SK-N-SH (cell line): ENCODE measurements around the gene HDLBP. TPM values are rescaled to one million over a fixed set of nuclear protein-coding genes. Genes with fewer than 3 reads are reported as not detected.

ENCODE experiments used
- CTCF ChIA-PET: fragments of 300-600, 350-600 bp; formaldehyde crosslinking; extraction: SDS; loops from one replicate; lab custom pipeline; 2021; lab: Yijun Ruan, JAX
- POLR2A ChIA-PET: fragments of 350-600 bp; sonication (Branson Sonifier 250); formaldehyde crosslinking; extraction: SDS; loops from one replicate; lab custom pipeline; 2020; ENCODE audit warnings: antibody characterized with exemption, inconsistent platforms; lab: Yijun Ruan, JAX
- DNase-seq: peaks from one replicate; pipeline ENCODE4 v3.0.0; 2012
- H2AFZ ChIP-seq: fragments of 200-600 bp; sonication (generic); 2 replicates; pipeline ENCODE4 v1.8.1; 2016; ENCODE audit warnings: antibody characterized with exemption, mild to moderate bottlenecking, low read depth
- H3F3A ChIP-seq: fragments of 200-600 bp; sonication (generic); replicated peaks from 2 replicates; pipeline ENCODE3; 2016; ENCODE audit warnings: antibody characterized with exemption, mild to moderate bottlenecking; ENCODE audit not compliant: insufficient read depth
- H3K27ac ChIP-seq, 2 experiments: fragments of 200-500 bp in 1 of 2; fragments of 200-600 bp in 1 of 2; sonication (Bioruptor generic) in 1 of 2; sonication (generic), shearing (Covaris generic) in 1 of 2; 2 replicates each; pipeline versions ENCODE4 v1.5.1 to v1.6.1; 2014 to 2016; ENCODE audit warnings: low read depth in 2 of 2, inconsistent platforms in 1 of 2, low read length in 1 of 2, mild to moderate bottlenecking in 1 of 2, mixed read lengths in 1 of 2
- H3K27me3 ChIP-seq: fragments of 200-600 bp; sonication (generic), shearing (Covaris generic); 2 replicates; pipeline ENCODE4 v1.6.1; 2016; ENCODE audit warnings: mixed run types; ENCODE audit not compliant: insufficient read depth
- H3K36me3 ChIP-seq, 2 experiments: fragments of 200-500 bp in 1 of 2; fragments of 200-600 bp in 1 of 2; sonication (Bioruptor generic) in 1 of 2; sonication (generic) in 1 of 2; replicated peaks in 1 of 2; 2 replicates each; pipeline versions ENCODE3 to v1.5.1; 2014 to 2016; ENCODE audit warnings: low read length in 1 of 2, mild to moderate bottlenecking in 1 of 2; ENCODE audit not compliant: insufficient read depth in 2 of 2, control insufficient read depth in 1 of 2
- H3K4me1 ChIP-seq, 2 experiments: fragments of 200-500 bp in 1 of 2; fragments of 200-600 bp in 1 of 2; sonication (Bioruptor generic) in 1 of 2; sonication (generic), shearing (Covaris generic) in 1 of 2; 2 replicates each; pipeline versions ENCODE4 v1.5.1 to v1.6.1; 2014 to 2016; ENCODE audit warnings: low read depth in 1 of 2, low read length in 1 of 2, mixed run types in 1 of 2; ENCODE audit not compliant: insufficient read depth in 2 of 2, control insufficient read depth in 1 of 2
- H3K4me2 ChIP-seq: fragments of 200-600 bp; sonication (generic), shearing (Covaris generic); 2 replicates; pipeline ENCODE4 v1.6.1; 2017; ENCODE audit warnings: mixed run types
- H3K4me3 ChIP-seq, 2 experiments: fragments of 200-500 bp in 1 of 2; fragments of 200-600 bp in 1 of 2; sonication (Bioruptor generic) in 1 of 2; sonication (generic), shearing (Covaris generic) in 1 of 2; 2 replicates each; pipeline versions ENCODE4 v1.5.1 to v1.8.1; 2014 to 2016; ENCODE audit warnings: low read depth in 2 of 2, inconsistent platforms in 1 of 2, low read length in 1 of 2, mild to moderate bottlenecking in 1 of 2, mixed read lengths in 1 of 2, moderate library complexity in 1 of 2
- H3K79me2 ChIP-seq: fragments of 200-600 bp; sonication (generic); 2 replicates; pipeline ENCODE4 v1.8.1; 2017; ENCODE audit warnings: mild to moderate bottlenecking; ENCODE audit not compliant: insufficient read depth
- H3K9ac ChIP-seq: fragments of 200-600 bp; sonication (generic); 2 replicates; pipeline ENCODE4 v1.6.1; 2017; ENCODE audit warnings: mixed run types
- H3K9me2 ChIP-seq: fragments of 200-600 bp; sonication (generic); 2 replicates; pipeline ENCODE4 v1.6.1; 2017; ENCODE audit warnings: mixed run types
- H3K9me3 ChIP-seq: fragments of 200-600 bp; sonication (generic); 2 replicates; pipeline ENCODE4 v1.6.1; 2017; ENCODE audit warnings: mixed run types, mild to moderate bottlenecking, moderate library complexity
- H4K20me1 ChIP-seq: fragments of 200-600 bp; sonication (generic); 2 replicates; pipeline ENCODE4 v1.6.1; 2017; ENCODE audit warnings: mild to moderate bottlenecking, mixed run types; ENCODE audit not compliant: insufficient read depth
- CHD2 ChIP-seq: fragments of 150-350 bp; IDR thresholded peaks from 2 replicates; pipeline ENCODE4 v1.6.1; 2018; ENCODE audit warnings: low read length; ENCODE audit not compliant: partially characterized antibody
- ELF1 ChIP-seq: IDR thresholded peaks from 2 replicates; pipeline ENCODE4 v1.4.0; 2012
- EP300 ChIP-seq, 2 experiments: IDR thresholded peaks; 2 replicates each; pipeline versions ENCODE4 v1.4.0 to v1.6.1; 2012; ENCODE audit warnings: borderline replicate concordance in 1 of 2, low read depth in 1 of 2, low read length in 1 of 2
- EZH2phosphoT487 ChIP-seq: fragments of 200-600 bp; sonication (generic); IDR thresholded peaks from 2 replicates; pipeline ENCODE4 v1.6.1; 2017; ENCODE audit warnings: low read depth, mixed run types, mild to moderate bottlenecking, antibody characterized with exemption, moderate library complexity, borderline replicate concordance
- FOSL2 ChIP-seq: IDR thresholded peaks from 2 replicates; pipeline ENCODE4 v1.4.0; 2012; ENCODE audit warnings: low read depth, mild to moderate bottlenecking, moderate library complexity, borderline replicate concordance
- GATA2 ChIP-seq: sonication (generic); formaldehyde crosslinking; IDR thresholded peaks from 2 replicates; pipeline ENCODE4 v1.5.0; 2020; ENCODE audit warnings: mild to moderate bottlenecking, missing genetic modification reagents
- JUND ChIP-seq: IDR thresholded peaks from 2 replicates; pipeline ENCODE4 v1.4.0; 2012
- MEF2A ChIP-seq: IDR thresholded peaks from 2 replicates; pipeline ENCODE4 v1.4.0; 2012; ENCODE audit warnings: low read depth, borderline replicate concordance
- MXI1 ChIP-seq: IDR thresholded peaks from 2 replicates; pipeline ENCODE4 v1.6.1; 2012; ENCODE audit warnings: mild to moderate bottlenecking, low read depth, low read length, improper control_type of control experiment
- NFIC ChIP-seq: IDR thresholded peaks from 2 replicates; pipeline ENCODE4 v1.4.0; 2012; ENCODE audit warnings: borderline replicate concordance
- NRF1 ChIP-seq: IDR thresholded peaks from 2 replicates; pipeline ENCODE4 v1.6.1; 2012; ENCODE audit warnings: low read depth, mild to moderate bottlenecking, low read length
- SIN3A ChIP-seq: IDR thresholded peaks from 2 replicates; pipeline ENCODE4 v1.6.1; 2012; ENCODE audit warnings: low read depth, mild to moderate bottlenecking, low read length, moderate library complexity, borderline replicate concordance
- SMC3 ChIP-seq: IDR thresholded peaks from 2 replicates; pipeline ENCODE4 v1.6.1; 2012; ENCODE audit warnings: low read depth, low read length, improper control_type of control experiment
- TEAD4 ChIP-seq: IDR thresholded peaks from 2 replicates; pipeline ENCODE4 v1.4.0; 2012; ENCODE audit warnings: mild to moderate bottlenecking, borderline replicate concordance; ENCODE audit not compliant: insufficient read depth
- WGBS: methylation state at CpG from one replicate; pipeline ENCODE4 v1.1.6; 2017; ENCODE audit warnings: low lambda C conversion rate; 5-methylcytosine and 5-hydroxymethylcytosine counted together
- polyA plus RNA-seq, 3 experiments: library from polyadenylated mRNA; depleted of rRNA; stranded (reverse); fragments of >200 nt; gene quantifications; 2 replicates each; pipeline ENCODE4 v1.2.3, GENCODE V29; 2012
- TF ChIP-seq, protein P1 (sequence below): IDR thresholded peaks from 2 replicates; pipeline ENCODE4 v1.4.0; 2012; ENCODE audit warnings: low read depth, borderline replicate concordance
- TF ChIP-seq, protein P2 (sequence below): fragments of 150-350 bp; IDR thresholded peaks from 2 replicates; pipeline ENCODE4 v1.6.1; 2016; ENCODE audit warnings: mild to moderate bottlenecking, low read depth, low read length
- TF ChIP-seq, protein P3 (sequence below): IDR thresholded peaks from 2 replicates; pipeline ENCODE4; 2012
- TF ChIP-seq, protein P4 (sequence below): fragments of 150-350 bp; IDR thresholded peaks from 2 replicates; pipeline ENCODE4 v1.6.1; 2017; ENCODE audit warnings: antibody characterized with exemption, low read length, low read depth, borderline replicate concordance
- TF ChIP-seq, protein P5 (sequence below): IDR thresholded peaks from 2 replicates; pipeline ENCODE4 v1.4.0; 2012; ENCODE audit warnings: low read depth
- TF ChIP-seq, protein P6 (sequence below): IDR thresholded peaks from 2 replicates; pipeline ENCODE4 v1.4.0; 2012; ENCODE audit warnings: low read depth, borderline replicate concordance

The HDLBP gene
- polyA plus RNA-seq, 1 of the 3 experiments (the other 2 are of a cell fraction) = 263 TPM

DNA sequence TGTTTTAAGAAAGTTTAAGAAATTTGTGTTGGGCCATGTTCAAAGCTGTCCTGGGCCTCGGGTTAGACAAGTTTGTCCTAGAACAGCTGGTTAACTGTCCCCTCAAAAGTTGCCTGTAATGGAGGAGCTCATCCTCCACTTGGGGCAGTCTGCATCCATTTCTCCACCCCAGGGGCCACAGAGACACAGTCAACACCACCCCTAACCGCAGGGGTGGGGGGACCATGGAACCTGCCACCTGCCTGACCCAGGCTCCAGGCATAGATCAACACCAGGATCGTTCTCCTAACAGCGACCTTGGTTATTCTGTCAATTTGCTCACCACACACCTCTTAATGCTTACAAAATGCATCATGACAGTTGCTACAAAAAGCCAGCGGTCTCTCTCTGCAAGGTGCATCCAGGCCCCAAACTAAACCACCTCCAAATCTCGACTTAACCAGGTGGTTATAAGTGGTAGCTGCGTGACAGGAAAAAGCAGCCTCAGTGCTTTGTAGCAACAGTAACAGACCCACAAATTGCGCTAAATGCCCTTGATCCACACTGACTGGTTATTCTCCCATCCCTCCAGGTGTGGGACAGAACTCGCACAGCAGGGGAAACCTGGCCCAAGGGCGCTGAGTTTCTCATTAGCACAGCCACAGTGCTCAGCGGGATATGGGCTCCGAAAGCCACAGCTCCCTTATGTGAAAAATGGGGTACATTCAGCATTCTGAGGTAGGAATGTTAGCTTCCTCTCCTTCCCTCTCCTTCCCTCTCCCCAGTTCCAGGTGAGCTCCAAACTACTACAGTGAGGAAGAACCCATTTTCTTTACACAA is 48.0 kb downstream of the HDLBP start:
- no peaks in the 10 kb centered on the region for H3K9me3 ChIP-seq
- no peak for DNase-seq
- H4K20me1 ChIP-seq = peaks cover 90% of the 10 kb centered on the region
- no peak overlapping the region for H3K4me3 ChIP-seq
- no peaks in the 10 kb centered on the region for H3F3A ChIP-seq
- peaks cover 99% of the 10 kb centered on the region for H3K79me2 ChIP-seq
- ChIA-PET POLR2A (interaction anchor here (1.0 kb wide), 1 partner anchor 51 kb away, joined by 3 read pairs; no protein-coding TSS in a partner anchor), CTCF (interaction anchor here (0.7 to 2.0 kb wide), 4 partner anchors 9 to 417 kb away, joined by 3 to 8 read pairs (median 5); partner anchors contain the start of genes HDLBP and SEPTIN2)
- 82% methylated on average over 9 of the region's 12 CpGs for WGBS
- no peaks in the 10 kb centered on the region for H3K9me2 ChIP-seq
- H3K36me3 ChIP-seq = peaks cover 39 to 56% of the 10 kb centered on the region in 2 experiments
- no peak overlapping the region for H3K27ac ChIP-seq
- TF ChIP-seq MEF2A (no peak), GATA2 (no peak), EP300 (IDR thresholded peaks at IDR 0.05; ENCODE audit: borderline replicate concordance in 1 of 2, low read depth in 1 of 2, low read length in 1 of 2) (no peak), ELF1 (no peak), TEAD4 (no peak), JUND (no peak), NRF1 (no peak), MXI1 (no peak), EZH2phosphoT487 (no peak), NFIC (no peak), FOSL2 (no peak), CHD2 (no peak), SMC3 (no peak), SIN3A (no peak)
- TF ChIP-seq, protein P1, sequence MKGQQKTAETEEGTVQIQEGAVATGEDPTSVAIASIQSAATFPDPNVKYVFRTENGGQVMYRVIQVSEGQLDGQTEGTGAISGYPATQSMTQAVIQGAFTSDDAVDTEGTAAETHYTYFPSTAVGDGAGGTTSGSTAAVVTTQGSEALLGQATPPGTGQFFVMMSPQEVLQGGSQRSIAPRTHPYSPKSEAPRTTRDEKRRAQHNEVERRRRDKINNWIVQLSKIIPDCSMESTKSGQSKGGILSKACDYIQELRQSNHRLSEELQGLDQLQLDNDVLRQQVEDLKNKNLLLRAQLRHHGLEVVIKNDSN = no peak
- TF ChIP-seq, protein P2, sequence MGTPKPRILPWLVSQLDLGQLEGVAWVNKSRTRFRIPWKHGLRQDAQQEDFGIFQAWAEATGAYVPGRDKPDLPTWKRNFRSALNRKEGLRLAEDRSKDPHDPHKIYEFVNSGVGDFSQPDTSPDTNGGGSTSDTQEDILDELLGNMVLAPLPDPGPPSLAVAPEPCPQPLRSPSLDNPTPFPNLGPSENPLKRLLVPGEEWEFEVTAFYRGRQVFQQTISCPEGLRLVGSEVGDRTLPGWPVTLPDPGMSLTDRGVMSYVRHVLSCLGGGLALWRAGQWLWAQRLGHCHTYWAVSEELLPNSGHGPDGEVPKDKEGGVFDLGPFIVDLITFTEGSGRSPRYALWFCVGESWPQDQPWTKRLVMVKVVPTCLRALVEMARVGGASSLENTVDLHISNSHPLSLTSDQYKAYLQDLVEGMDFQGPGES = no peak
- TF ChIP-seq, protein P3, sequence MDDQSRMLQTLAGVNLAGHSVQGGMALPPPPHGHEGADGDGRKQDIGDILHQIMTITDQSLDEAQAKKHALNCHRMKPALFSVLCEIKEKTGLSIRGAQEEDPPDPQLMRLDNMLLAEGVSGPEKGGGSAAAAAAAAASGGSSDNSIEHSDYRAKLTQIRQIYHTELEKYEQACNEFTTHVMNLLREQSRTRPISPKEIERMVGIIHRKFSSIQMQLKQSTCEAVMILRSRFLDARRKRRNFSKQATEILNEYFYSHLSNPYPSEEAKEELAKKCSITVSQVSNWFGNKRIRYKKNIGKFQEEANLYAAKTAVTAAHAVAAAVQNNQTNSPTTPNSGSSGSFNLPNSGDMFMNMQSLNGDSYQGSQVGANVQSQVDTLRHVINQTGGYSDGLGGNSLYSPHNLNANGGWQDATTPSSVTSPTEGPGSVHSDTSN = no peak
- TF ChIP-seq, protein P4, sequence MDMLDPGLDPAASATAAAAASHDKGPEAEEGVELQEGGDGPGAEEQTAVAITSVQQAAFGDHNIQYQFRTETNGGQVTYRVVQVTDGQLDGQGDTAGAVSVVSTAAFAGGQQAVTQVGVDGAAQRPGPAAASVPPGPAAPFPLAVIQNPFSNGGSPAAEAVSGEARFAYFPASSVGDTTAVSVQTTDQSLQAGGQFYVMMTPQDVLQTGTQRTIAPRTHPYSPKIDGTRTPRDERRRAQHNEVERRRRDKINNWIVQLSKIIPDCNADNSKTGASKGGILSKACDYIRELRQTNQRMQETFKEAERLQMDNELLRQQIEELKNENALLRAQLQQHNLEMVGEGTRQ = no peak
- TF ChIP-seq, protein P5, sequence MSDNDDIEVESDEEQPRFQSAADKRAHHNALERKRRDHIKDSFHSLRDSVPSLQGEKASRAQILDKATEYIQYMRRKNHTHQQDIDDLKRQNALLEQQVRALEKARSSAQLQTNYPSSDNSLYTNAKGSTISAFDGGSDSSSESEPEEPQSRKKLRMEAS = no peak
- TF ChIP-seq, protein P6, sequence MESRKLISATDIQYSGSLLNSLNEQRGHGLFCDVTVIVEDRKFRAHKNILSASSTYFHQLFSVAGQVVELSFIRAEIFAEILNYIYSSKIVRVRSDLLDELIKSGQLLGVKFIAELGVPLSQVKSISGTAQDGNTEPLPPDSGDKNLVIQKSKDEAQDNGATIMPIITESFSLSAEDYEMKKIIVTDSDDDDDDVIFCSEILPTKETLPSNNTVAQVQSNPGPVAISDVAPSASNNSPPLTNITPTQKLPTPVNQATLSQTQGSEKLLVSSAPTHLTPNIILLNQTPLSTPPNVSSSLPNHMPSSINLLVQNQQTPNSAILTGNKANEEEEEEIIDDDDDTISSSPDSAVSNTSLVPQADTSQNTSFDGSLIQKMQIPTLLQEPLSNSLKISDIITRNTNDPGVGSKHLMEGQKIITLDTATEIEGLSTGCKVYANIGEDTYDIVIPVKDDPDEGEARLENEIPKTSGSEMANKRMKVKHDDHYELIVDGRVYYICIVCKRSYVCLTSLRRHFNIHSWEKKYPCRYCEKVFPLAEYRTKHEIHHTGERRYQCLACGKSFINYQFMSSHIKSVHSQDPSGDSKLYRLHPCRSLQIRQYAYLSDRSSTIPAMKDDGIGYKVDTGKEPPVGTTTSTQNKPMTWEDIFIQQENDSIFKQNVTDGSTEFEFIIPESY = no peak
- H3K9ac ChIP-seq = no peak overlapping the region
- H3K27me3 ChIP-seq = no peaks in the 10 kb centered on the region
- no peak overlapping the region for H3K4me2 ChIP-seq
- H3K4me1 ChIP-seq = peaks cover 12 to 29% of the 10 kb centered on the region in 2 experiments; a peak in 3 of 4 replicates
- H2AFZ ChIP-seq = no peak overlapping the region
